Heart left ventricle (tissue), 13 donors: ENCODE data around the gene ID1.

Experiments
- CTCF ChIP-seq, 12 donors: fragments of 200-600 bp; sonication (generic) in 4 of 12; IDR thresholded peaks; one replicate each; pipeline versions ENCODE4 v1.5.0 to v1.8.0; 2018 to 2022; ENCODE audit warnings: antibody characterized with exemption in 12 of 12, mild to moderate bottlenecking in 5 of 12
- POLR2A ChIP-seq, 2 donors: fragments of 450-650 bp; IDR thresholded peaks; one replicate each; pipeline ENCODE4 v1.6.1; 2017; ENCODE audit warnings: antibody characterized with exemption in 2 of 2, mild to moderate bottlenecking in 2 of 2, moderate library complexity in 2 of 2
- donor health status: ischemic (EF 13 %, LVEDD 7.1; RV severe dilation, severe dysfunction).
- donor health status: DM: no; HTN: yes; CAD: no.
- donor health status: DM: no; HTN: no; CAD: no.
- donor health status: ischemic (EF 25% LVEDD 6.9; RV normal size, moderate dysfunction).
- donor health status: ischemic (EF 25% LVEDD 5.7; RV mildly dilated, moderate dysfunction).
- donor health status: ischemic (EF 35%, LVEDD 5.7; RV mildly dilated, moderate dysfunction).
- donor health status: nonischemic (EF 11% LVEDD 7.7; RV severe dilation, severe dysfunction).
- donor health status: DM: yes; HTN: yes; CAD: no.
- donor health status: PGD.
- donor health status: ischemic (EF 29% LVEDD 5.4; RV normal size, mild dysfunction).
- donor health status: nonischemic (EF 23%, LVEDD 6.1; RV moderate dilation, normal function).

GRCh38 chr20:31602431-31602778 lies 2.7 kb upstream of the ID1 start:
- TF ChIP-seq POLR2A (IDR thresholded peaks at IDR 0.05) = no peak
- TF ChIP-seq CTCF (IDR thresholded peaks at IDR 0.05) = no peak
